Lung (tissue), 12 donors: Measurements from ENCODE around the gene ANKRD13D. TPM values are rescaled to one million over a fixed set of nuclear protein-coding genes. Genes with fewer than 3 reads are reported as not detected.
A peak's percentile ranks its signal among the peaks of the same experiment; 100 is the strongest.

Experiments
- ATAC-seq: fragments of 200-7000 bp; cut with Tn5 transposase; one replicate; pipeline ENCODE4 v1.9.1; 2020; ENCODE audit warnings: moderate number of reproducible peaks; ENCODE audit not compliant: insufficient read depth, low FRiP score
- DNase-seq, 3 donors: peaks; one replicate each; pipeline ENCODE4 v3.0.0-alpha.2; 2013 to 2017
- H3K27ac ChIP-seq, 2 donors: one replicate each; pipeline ENCODE4 v1.5.1; 2013; ENCODE audit warnings: mild to moderate bottlenecking in 2 of 2, moderate library complexity in 2 of 2, control low read depth in 1 of 2, inconsistent platforms in 1 of 2, low read depth in 1 of 2, low read length in 1 of 2
- H3K27me3 ChIP-seq, 3 donors: one replicate each; pipeline ENCODE4 v1.5.1; 2013; ENCODE audit warnings: low read length in 2 of 3; ENCODE audit not compliant: control insufficient read depth in 3 of 3, insufficient read depth in 3 of 3
- H3K36me3 ChIP-seq, 4 donors: one replicate each; pipeline ENCODE4 v1.5.1; 2013; ENCODE audit warnings: low read length in 4 of 4, mild to moderate bottlenecking in 1 of 4, moderate library complexity in 1 of 4; ENCODE audit not compliant: control insufficient read depth in 4 of 4, insufficient read depth in 4 of 4
- H3K4me1 ChIP-seq, 5 donors: one replicate each; pipeline ENCODE4 v1.5.1; 2013; ENCODE audit warnings: low read length in 5 of 5, mild to moderate bottlenecking in 2 of 5, moderate library complexity in 1 of 5; ENCODE audit not compliant: control insufficient read depth in 5 of 5, insufficient read depth in 5 of 5
- H3K4me3 ChIP-seq: one replicate; pipeline ENCODE4 v1.5.1; 2013; ENCODE audit warnings: mild to moderate bottlenecking, control low read depth, moderate library complexity
- H3K9ac ChIP-seq, 2 donors: one replicate each; pipeline ENCODE4 v1.5.1; 2013; ENCODE audit warnings: low read length in 2 of 2, control low read depth in 1 of 2; ENCODE audit not compliant: insufficient read depth in 1 of 2
- H3K9me3 ChIP-seq, 4 donors: one replicate each; pipeline ENCODE4 v1.5.1; 2013; ENCODE audit warnings: low read length in 3 of 4, mild to moderate bottlenecking in 1 of 4, moderate library complexity in 1 of 4; ENCODE audit not compliant: control insufficient read depth in 4 of 4, insufficient read depth in 3 of 4
- WGBS, 2 donors: extraction: QIAGEN DNeasy Blood & Tissue Kit; methylation state at CpG; one replicate each; pipeline ENCODE4 v1.1.7; 2013; 5-methylcytosine and 5-hydroxymethylcytosine counted together
- polyA plus RNA-seq, 2 donors: library from polyadenylated mRNA; stranded (reverse); fragments of 200-250 nt; gene quantifications; one replicate each; pipeline ENCODE4 v1.2.1, GENCODE V29; 2013
- total RNA-seq, 2 donors: library from RNA; depleted of rRNA in 1 of 2; stranded (reverse); fragments of >200 nt in 1 of 2; gene quantifications; one replicate each; pipeline ENCODE4 v1.2.1, GENCODE V29; 2014 to 2021
- TF ChIP-seq, protein P1 (sequence below): IDR thresholded peaks from 2 replicates; pipeline ENCODE4 v1.5.1; 2012; ENCODE audit warnings: mild to moderate bottlenecking; ENCODE audit errors: control extremely low read depth, extremely low read depth
- donor health status: control.
- donor health status: control.
- donor health status: Bipolar disorder and iron deficiency.
- donor health status: healthy.
- donor health status: DM: yes; HTN: yes; CAD: no.

Gene ANKRD13D
- total and polyA plus RNA-seq, 4 donors: 35.9 to 86.2 (median 60.5) TPM

DNA sequence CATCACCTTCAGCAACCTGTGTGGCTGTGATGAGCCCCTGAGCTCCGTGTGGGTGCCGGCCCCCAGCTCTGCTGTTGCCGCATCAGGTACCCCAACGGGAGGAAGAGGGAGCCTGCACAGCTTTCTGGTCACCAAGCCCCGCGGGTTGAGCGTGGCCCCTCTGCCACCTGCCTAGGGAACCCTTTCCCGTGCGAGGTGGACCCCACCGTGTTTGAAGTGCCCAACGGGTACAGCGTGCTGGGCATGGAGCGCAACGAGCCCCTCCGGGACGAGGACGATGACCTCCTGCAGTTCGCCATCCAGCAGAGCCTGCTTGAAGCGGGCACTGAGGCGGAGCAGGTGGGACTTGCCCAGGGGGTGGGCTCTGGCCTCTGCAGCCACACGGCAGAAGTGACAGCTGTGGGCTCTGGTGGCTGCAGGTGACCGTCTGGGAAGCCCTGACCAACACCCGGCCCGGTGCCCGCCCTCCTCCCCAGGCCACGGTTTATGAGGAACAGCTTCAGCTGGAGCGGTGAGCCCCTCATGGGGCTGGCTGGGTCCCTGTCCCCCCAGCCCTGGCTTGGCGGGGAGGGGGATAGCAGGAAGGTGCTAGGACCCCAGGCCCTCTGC lies 12.3 kb downstream of the ANKRD13D start:
- DNase-seq (peak in 1 of 3 donors; percentile 11), ATAC-seq (no peak)
- TF ChIP-seq, protein P1, sequence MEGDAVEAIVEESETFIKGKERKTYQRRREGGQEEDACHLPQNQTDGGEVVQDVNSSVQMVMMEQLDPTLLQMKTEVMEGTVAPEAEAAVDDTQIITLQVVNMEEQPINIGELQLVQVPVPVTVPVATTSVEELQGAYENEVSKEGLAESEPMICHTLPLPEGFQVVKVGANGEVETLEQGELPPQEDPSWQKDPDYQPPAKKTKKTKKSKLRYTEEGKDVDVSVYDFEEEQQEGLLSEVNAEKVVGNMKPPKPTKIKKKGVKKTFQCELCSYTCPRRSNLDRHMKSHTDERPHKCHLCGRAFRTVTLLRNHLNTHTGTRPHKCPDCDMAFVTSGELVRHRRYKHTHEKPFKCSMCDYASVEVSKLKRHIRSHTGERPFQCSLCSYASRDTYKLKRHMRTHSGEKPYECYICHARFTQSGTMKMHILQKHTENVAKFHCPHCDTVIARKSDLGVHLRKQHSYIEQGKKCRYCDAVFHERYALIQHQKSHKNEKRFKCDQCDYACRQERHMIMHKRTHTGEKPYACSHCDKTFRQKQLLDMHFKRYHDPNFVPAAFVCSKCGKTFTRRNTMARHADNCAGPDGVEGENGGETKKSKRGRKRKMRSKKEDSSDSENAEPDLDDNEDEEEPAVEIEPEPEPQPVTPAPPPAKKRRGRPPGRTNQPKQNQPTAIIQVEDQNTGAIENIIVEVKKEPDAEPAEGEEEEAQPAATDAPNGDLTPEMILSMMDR: no peak
- Histone ChIP-seq H3K9ac (no peak overlapping the region), H3K9me3 (no peaks in the 10 kb centered on the region), H3K4me1 (peaks cover 0 to 28% (median 7%) of the 10 kb centered on the region in 5 donors), H3K27me3 (no peaks in the 10 kb centered on the region), H3K27ac (no peak overlapping the region), H3K36me3 (peaks cover 0 to 30% (median 17%) of the 10 kb centered on the region in 4 donors), H3K4me3 (no peak overlapping the region)
- WGBS, 2 donors: 88 to 93% methylated on average over 28 of the region's 28 CpGs

- no peak overlapping the region for H3K4me3 ChIP-seq
- peaks cover 0 to 29% (median 17%) of the 10 kb centered on the region in 4 donors for H3K36me3 ChIP-seq
- H3K27ac ChIP-seq: peak overlapping the region; percentile 14 to 91
- H3K4me1 ChIP-seq: peaks cover 0 to 28% (median 7%) of the 10 kb centered on the region in 5 donors
- ATAC-seq (no peak), DNase-seq (peak; percentile 55 to 73 (median 59))
- TF ChIP-seq, protein P1: no peak
- 49 to 51% methylated on average over 15 of the region's 15 CpGs for WGBS, 2 donors
- H3K27me3 ChIP-seq: no peaks in the 10 kb centered on the region
- no peaks in the 10 kb centered on the region for H3K9me3 ChIP-seq
- no peak overlapping the region for H3K9ac ChIP-seq
Observed at GRCh38 chr11:67301951-67302516, 12.9 kb downstream of the ANKRD13D start.

- Histone ChIP-seq H3K36me3 (peaks cover 0 to 33% (median 18%) of the 10 kb centered on the region in 4 donors), H3K9ac (no peak overlapping the region), H3K27ac (peak overlapping the region; percentile 69 to 91), H3K27me3 (no peaks in the 10 kb centered on the region), H3K4me3 (peak overlapping the region; percentile 41), H3K9me3 (no peaks in the 10 kb centered on the region), H3K4me1 (peaks cover 0 to 28% (median 7%) of the 10 kb centered on the region in 5 donors)
- DNase-seq (peak; percentile 52 to 56 (median 56)), ATAC-seq (peak; percentile 28)
- TF ChIP-seq, protein P1: no peak
- WGBS, 2 donors: 7 to 16% methylated on average over 23 of the region's 23 CpGs
Observed at GRCh38 chr11:67302571-67303131, 13.5 kb downstream of the ANKRD13D start.
